Measurements from ENCODE around the gene YIF1B.

YIF1B gene

GRCh38 chr19:38291855-38292254 lies 23.9 kb downstream of the YIF1B start:
- ATAC-seq = no peak; the same call in 2 of the 3 replicates
- TF ChIP-seq OSR1 (CRISPR knock-in tag; IDR thresholded peaks at IDR 0.05) = no peak
- no peak for TF ChIP-seq RARB (CRISPR knock-in tag; IDR thresholded peaks at IDR 0.05)
- TF ChIP-seq TOX (CRISPR knock-in tag; IDR thresholded peaks at IDR 0.05; ENCODE audit: borderline replicate concordance) = no peak
- TF ChIP-seq TCF4 (CRISPR knock-in tag; IDR thresholded peaks at IDR 0.05; ENCODE audit: borderline replicate concordance) = no peak
- TF ChIP-seq ESRRG (CRISPR knock-in tag; IDR thresholded peaks at IDR 0.05) = no peak
- TF ChIP-seq, protein P1, sequence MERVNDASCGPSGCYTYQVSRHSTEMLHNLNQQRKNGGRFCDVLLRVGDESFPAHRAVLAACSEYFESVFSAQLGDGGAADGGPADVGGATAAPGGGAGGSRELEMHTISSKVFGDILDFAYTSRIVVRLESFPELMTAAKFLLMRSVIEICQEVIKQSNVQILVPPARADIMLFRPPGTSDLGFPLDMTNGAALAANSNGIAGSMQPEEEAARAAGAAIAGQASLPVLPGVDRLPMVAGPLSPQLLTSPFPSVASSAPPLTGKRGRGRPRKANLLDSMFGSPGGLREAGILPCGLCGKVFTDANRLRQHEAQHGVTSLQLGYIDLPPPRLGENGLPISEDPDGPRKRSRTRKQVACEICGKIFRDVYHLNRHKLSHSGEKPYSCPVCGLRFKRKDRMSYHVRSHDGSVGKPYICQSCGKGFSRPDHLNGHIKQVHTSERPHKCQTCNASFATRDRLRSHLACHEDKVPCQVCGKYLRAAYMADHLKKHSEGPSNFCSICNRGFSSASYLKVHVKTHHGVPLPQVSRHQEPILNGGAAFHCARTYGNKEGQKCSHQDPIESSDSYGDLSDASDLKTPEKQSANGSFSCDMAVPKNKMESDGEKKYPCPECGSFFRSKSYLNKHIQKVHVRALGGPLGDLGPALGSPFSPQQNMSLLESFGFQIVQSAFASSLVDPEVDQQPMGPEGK (CRISPR knock-in tag; IDR thresholded peaks at IDR 0.05; ENCODE audit: borderline replicate concordance) = no peak
- TF ChIP-seq ZNF565 (CRISPR knock-in tag; conservative IDR thresholded peaks at IDR 0.05; ENCODE audit: low read depth) = no peak
- TF ChIP-seq ZFP30 (CRISPR knock-in tag; IDR thresholded peaks at IDR 0.05) = no peak
- no peak for TF ChIP-seq POU6F1 (CRISPR knock-in tag; IDR thresholded peaks at IDR 0.05; ENCODE audit: borderline replicate concordance, low read depth)
- TF ChIP-seq, protein P2, sequence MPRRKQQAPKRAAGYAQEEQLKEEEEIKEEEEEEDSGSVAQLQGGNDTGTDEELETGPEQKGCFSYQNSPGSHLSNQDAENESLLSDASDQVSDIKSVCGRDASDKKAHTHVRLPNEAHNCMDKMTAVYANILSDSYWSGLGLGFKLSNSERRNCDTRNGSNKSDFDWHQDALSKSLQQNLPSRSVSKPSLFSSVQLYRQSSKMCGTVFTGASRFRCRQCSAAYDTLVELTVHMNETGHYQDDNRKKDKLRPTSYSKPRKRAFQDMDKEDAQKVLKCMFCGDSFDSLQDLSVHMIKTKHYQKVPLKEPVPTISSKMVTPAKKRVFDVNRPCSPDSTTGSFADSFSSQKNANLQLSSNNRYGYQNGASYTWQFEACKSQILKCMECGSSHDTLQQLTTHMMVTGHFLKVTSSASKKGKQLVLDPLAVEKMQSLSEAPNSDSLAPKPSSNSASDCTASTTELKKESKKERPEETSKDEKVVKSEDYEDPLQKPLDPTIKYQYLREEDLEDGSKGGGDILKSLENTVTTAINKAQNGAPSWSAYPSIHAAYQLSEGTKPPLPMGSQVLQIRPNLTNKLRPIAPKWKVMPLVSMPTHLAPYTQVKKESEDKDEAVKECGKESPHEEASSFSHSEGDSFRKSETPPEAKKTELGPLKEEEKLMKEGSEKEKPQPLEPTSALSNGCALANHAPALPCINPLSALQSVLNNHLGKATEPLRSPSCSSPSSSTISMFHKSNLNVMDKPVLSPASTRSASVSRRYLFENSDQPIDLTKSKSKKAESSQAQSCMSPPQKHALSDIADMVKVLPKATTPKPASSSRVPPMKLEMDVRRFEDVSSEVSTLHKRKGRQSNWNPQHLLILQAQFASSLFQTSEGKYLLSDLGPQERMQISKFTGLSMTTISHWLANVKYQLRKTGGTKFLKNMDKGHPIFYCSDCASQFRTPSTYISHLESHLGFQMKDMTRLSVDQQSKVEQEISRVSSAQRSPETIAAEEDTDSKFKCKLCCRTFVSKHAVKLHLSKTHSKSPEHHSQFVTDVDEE (CRISPR knock-in tag; IDR thresholded peaks at IDR 0.05) = no peak
- no peak for TF ChIP-seq ZFP3 (CRISPR knock-in tag; IDR thresholded peaks at IDR 0.05)
- TF ChIP-seq SNAI2 (CRISPR knock-in tag; IDR thresholded peaks at IDR 0.05) = no peak
- TF ChIP-seq ZC3H10 (CRISPR knock-in tag; IDR thresholded peaks at IDR 0.05) = no peak
- TF ChIP-seq BACH2 (CRISPR knock-in tag; IDR thresholded peaks at IDR 0.05; ENCODE audit: borderline replicate concordance) = no peak
- TF ChIP-seq CSDC2 (CRISPR knock-in tag; IDR thresholded peaks at IDR 0.05) = no peak

DNA sequence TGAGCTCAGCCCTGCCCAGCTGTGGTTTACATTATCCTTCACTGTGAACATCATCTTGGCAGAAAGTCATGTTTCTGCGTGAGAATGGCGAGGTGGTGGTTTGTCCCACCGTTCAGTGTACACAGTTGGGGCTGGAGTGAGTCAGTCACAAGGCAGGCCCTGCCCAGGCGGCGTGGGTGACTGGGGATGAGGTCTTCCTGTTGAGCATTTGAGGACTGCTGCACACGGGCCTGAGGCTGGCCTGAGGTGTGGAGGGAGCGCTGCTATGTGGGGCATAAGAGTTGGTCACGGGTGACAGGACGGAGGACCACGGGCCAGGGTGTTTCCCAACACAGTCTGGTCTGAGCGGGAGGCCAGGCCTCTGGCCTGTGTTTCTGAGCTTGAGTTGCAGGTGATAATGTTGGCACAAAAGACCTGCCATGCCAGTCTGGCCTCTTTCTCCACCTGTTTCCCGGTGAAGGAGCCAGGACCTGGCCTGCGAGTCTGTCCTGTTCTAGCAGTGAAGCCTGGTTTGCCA lies 25.1 kb downstream of the YIF1B start:
- TF ChIP-seq PPARA (CRISPR knock-in tag; IDR thresholded peaks at IDR 0.05; ENCODE audit: borderline replicate concordance) (no peak), TCF4 (CRISPR knock-in tag; IDR thresholded peaks at IDR 0.05; ENCODE audit: borderline replicate concordance) (no peak), ARNTL (CRISPR knock-in tag; IDR thresholded peaks at IDR 0.05; ENCODE audit: borderline replicate concordance, low read depth) (no peak), BACH2 (CRISPR knock-in tag; IDR thresholded peaks at IDR 0.05; ENCODE audit: borderline replicate concordance) (no peak), ZNF565 (CRISPR knock-in tag; conservative IDR thresholded peaks at IDR 0.05; ENCODE audit: low read depth) (no peak), OSR1 (CRISPR knock-in tag; IDR thresholded peaks at IDR 0.05) (no peak), POU6F1 (CRISPR knock-in tag; IDR thresholded peaks at IDR 0.05; ENCODE audit: borderline replicate concordance, low read depth) (no peak), ZNF8 (CRISPR knock-in tag; IDR thresholded peaks at IDR 0.05) (no peak), ISL1 (CRISPR knock-in tag; IDR thresholded peaks at IDR 0.05) (no peak), ZFP30 (CRISPR knock-in tag; IDR thresholded peaks at IDR 0.05) (no peak), ZFP3 (CRISPR knock-in tag; IDR thresholded peaks at IDR 0.05) (no peak), ZC3H10 (CRISPR knock-in tag; IDR thresholded peaks at IDR 0.05) (no peak)
- TF ChIP-seq, protein P1 (CRISPR knock-in tag; IDR thresholded peaks at IDR 0.05; ENCODE audit: borderline replicate concordance) = no peak
- TF ChIP-seq, protein P2 (CRISPR knock-in tag; IDR thresholded peaks at IDR 0.05) = no peak
- peak; percentile 66 for ATAC-seq
